Type B pancreatic cell (in vitro differentiated cells): ENCODE data around the gene C20orf202. TPM values are rescaled to one million over a fixed set of nuclear protein-coding genes. Genes with fewer than 3 reads are reported as not detected.

ENCODE experiments used
- DNase-seq: peaks from one replicate; pipeline ENCODE4 v3.0.0; 2021; ENCODE audit warnings: mixed read lengths; ENCODE audit not compliant: unreplicated experiment; ENCODE audit errors: extremely low spot score
- H3K27ac Mint-ChIP-seq: 2 replicates; pipeline ENCODE4 v1.8.0; 2021; ENCODE audit warnings: mild to moderate bottlenecking, mixed read lengths
- H3K27me3 Mint-ChIP-seq: 2 replicates; pipeline ENCODE4 v1.8.0; 2021; ENCODE audit warnings: mixed read lengths
- H3K36me3 Mint-ChIP-seq: 2 replicates; pipeline ENCODE4 v1.8.0; 2021; ENCODE audit warnings: mixed read lengths
- H3K4me1 Mint-ChIP-seq: one replicate; pipeline ENCODE4 v1.8.0; 2021; ENCODE audit warnings: mixed read lengths; ENCODE audit not compliant: unreplicated experiment
- H3K4me3 Mint-ChIP-seq: 2 replicates; pipeline ENCODE4 v1.8.0; 2021; ENCODE audit warnings: mild to moderate bottlenecking, mixed read lengths
- H3K9me3 Mint-ChIP-seq: 2 replicates; pipeline ENCODE4 v1.8.0; 2021; ENCODE audit warnings: mixed read lengths
- total RNA-seq: library from RNA; stranded (reverse); gene quantifications from 2 replicates; pipeline ENCODE4 v1.2.1, GENCODE V29; 2021; ENCODE audit warnings: low replicate concordance
- TF ChIP-seq, protein P1 (sequence below): fragments of 200-600 bp; sonication (generic); conservative IDR thresholded peaks from 2 replicates; pipeline ENCODE4 v1.5.0; 2021; ENCODE audit warnings: antibody characterized with exemption, mild to moderate bottlenecking

Gene C20orf202
- total RNA-seq, 1 donor from 2014 or later = 0.24 TPM

DNA sequence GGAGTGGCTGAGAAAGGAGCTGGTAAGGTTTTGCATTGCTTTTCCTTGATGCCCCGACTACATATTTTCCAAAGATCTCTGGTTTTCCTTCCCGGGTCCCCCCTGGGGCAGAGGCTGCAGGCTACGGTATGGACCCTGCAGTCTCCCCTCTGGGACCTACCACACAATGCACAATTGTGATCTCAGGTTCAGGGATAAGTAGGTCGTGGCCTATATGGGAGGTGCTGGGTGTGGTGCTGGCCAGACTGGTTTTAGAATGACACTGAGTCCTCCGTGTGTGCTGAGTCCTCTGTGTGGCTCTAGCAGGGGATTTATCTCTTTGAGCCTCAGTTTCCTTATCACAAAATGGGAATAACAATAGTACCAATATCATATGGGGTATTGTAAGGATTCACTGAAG, 376 bp downstream of the C20orf202 start:
- TF ChIP-seq, protein P1, sequence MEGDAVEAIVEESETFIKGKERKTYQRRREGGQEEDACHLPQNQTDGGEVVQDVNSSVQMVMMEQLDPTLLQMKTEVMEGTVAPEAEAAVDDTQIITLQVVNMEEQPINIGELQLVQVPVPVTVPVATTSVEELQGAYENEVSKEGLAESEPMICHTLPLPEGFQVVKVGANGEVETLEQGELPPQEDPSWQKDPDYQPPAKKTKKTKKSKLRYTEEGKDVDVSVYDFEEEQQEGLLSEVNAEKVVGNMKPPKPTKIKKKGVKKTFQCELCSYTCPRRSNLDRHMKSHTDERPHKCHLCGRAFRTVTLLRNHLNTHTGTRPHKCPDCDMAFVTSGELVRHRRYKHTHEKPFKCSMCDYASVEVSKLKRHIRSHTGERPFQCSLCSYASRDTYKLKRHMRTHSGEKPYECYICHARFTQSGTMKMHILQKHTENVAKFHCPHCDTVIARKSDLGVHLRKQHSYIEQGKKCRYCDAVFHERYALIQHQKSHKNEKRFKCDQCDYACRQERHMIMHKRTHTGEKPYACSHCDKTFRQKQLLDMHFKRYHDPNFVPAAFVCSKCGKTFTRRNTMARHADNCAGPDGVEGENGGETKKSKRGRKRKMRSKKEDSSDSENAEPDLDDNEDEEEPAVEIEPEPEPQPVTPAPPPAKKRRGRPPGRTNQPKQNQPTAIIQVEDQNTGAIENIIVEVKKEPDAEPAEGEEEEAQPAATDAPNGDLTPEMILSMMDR = no peak
- Mint-ChIP-seq H3K9me3 (no peaks in the 10 kb centered on the region), H3K36me3 (no peaks in the 10 kb centered on the region), H3K4me3 (no peak overlapping the region), H3K4me1 (peaks cover 4% of the 10 kb centered on the region), H3K27me3 (peaks cover 19% of the 10 kb centered on the region), H3K27ac (no peak overlapping the region)
- DNase-seq = no peak

DNA sequence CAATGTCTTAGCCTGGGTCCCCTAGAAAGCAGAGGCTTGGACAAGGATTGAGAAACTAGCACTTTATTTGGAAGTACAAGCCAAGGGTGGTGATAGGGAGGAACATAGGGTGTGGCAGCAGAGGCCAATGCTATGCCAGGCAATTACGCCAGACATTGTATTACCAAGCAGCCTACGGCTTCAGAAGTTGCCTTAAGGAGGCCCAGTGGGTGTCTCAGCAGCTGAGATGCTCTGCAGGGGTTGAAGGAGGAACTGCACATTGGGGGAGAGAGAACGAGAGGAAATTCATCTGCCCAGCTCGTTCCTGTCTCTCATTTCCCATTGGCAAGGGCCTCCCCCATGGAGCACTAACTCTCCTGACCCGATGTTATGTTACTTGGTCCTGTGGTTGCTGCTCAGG, 859 bp downstream of the C20orf202 start:
- DNase-seq = no peak
- H3K36me3 Mint-ChIP-seq = no peaks in the 10 kb centered on the region
- peaks cover 4% of the 10 kb centered on the region for H3K4me1 Mint-ChIP-seq
- no peak overlapping the region for H3K4me3 Mint-ChIP-seq
- TF ChIP-seq, protein P1 = no peak
- peaks cover 20% of the 10 kb centered on the region for H3K27me3 Mint-ChIP-seq
- no peak overlapping the region for H3K27ac Mint-ChIP-seq
- H3K9me3 Mint-ChIP-seq = no peaks in the 10 kb centered on the region

- Mint-ChIP-seq H3K9me3 (no peaks in the 10 kb centered on the region), H3K36me3 (no peaks in the 10 kb centered on the region), H3K4me1 (peaks cover 4% of the 10 kb centered on the region), H3K27me3 (peaks cover 24% of the 10 kb centered on the region), H3K27ac (no peak overlapping the region), H3K4me3 (no peak overlapping the region)
- DNase-seq = no peak
- TF ChIP-seq, protein P1 = no peak
Measured at GRCh38 chr20:1204576-1204975, 1.3 kb downstream of the C20orf202 start.

GRCh38 chr20:1205802-1206201, 2.5 kb downstream of the C20orf202 start:
- TF ChIP-seq, protein P1 = no peak
- Mint-ChIP-seq H3K9me3 (no peaks in the 10 kb centered on the region), H3K27ac (no peak overlapping the region), H3K4me3 (no peak overlapping the region), H3K4me1 (peaks cover 4% of the 10 kb centered on the region), H3K27me3 (peaks cover 26% of the 10 kb centered on the region), H3K36me3 (no peaks in the 10 kb centered on the region)
- DNase-seq = no peak

DNA sequence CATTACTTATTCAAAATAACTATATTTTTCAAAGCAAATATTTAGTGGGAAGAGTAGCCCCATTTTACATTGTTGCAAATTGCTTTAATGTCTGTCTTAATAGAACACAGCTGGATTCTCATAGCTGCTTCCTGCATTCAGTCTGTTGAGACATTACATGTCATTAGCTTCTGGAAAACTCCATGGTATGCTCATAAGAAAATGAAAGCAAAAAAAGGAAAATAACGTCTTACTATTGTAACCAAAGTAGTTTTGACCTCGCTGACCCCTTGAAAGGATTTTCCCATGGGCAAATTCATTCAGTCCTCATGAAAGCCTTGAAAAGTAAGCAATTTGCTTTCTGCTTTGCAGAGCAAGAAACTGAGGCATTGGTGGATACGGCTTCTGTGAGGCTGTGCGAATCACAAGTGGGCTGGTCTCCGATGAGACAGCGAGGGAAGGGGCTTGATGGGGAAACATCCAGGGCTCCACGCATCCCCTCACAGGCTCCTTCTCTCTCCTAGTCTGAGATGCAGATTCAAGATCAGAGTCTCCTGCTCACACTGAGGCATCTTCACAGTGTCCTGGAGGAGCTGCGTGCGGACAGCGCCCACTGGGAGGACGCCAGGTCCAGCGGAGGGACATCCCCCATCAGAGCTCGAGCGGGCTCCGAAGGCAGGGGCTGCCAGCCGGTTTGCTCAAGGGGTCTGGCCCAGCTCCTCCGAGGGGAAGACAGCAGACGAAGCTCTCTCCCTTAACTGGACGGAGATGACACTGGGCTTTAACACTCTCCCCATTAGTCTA, 3.3 kb downstream of the C20orf202 start:
- no peaks in the 10 kb centered on the region for H3K36me3 Mint-ChIP-seq
- TF ChIP-seq, protein P1 = no peak
- peaks cover 26% of the 10 kb centered on the region for H3K27me3 Mint-ChIP-seq
- H3K27ac Mint-ChIP-seq = no peak overlapping the region
- no peaks in the 10 kb centered on the region for H3K9me3 Mint-ChIP-seq
- peaks cover 4% of the 10 kb centered on the region for H3K4me1 Mint-ChIP-seq
- DNase-seq = no peak
- H3K4me3 Mint-ChIP-seq = no peak overlapping the region
